PC-3 (cell line): ENCODE measurements around the gene TMEM167B. TPM values are rescaled to one million over a fixed set of nuclear protein-coding genes. Genes with fewer than 3 reads are reported as not detected.

Experiments used
- ATAC-seq: fragments of 200-7000 bp; cut with Tn5 transposase; 2 replicates; pipeline ENCODE4 v1.9.1; 2020; ENCODE audit warnings: mild to moderate bottlenecking, moderate library complexity
- BruUV-seq: library from RNA; stranded (reverse); fragments of 400-500 nt; replicated peaks from 2 replicates; lab custom pipeline; 2021; lab: Mats Ljungman, UMichigan
- CTCF ChIA-PET: fragments of 300-600 bp; sonication (Branson Sonifier 250); formaldehyde crosslinking; loops from one replicate; lab custom pipeline; 2022; ENCODE audit warnings: antibody characterized with exemption; lab: Charles Lee
- POLR2A ChIA-PET: fragments of 300-600 bp; sonication (Branson Sonifier 250); formaldehyde crosslinking; loops from one replicate; lab custom pipeline; 2022; ENCODE audit warnings: antibody characterized with exemption; ENCODE audit not compliant: unreplicated experiment; lab: Charles Lee
- DNase-seq: peaks from one replicate; pipeline ENCODE4 v3.0.0-alpha.2; 2015
- H2AFZ ChIP-seq: fragments of 300-600 bp; sonication (generic); 2 replicates; pipeline ENCODE4 v1.6.0; 2016; ENCODE audit warnings: antibody characterized with exemption, low read length
- H3F3A ChIP-seq: fragments of 300-600 bp; sonication (generic); one replicate; pipeline ENCODE4 v1.6.0; 2017; ENCODE audit warnings: antibody characterized with exemption, low read length, control low read depth, mild to moderate bottlenecking; ENCODE audit not compliant: unreplicated experiment
- H3K27ac ChIP-seq: fragments of 300-600 bp; sonication (generic); 2 replicates; pipeline ENCODE4 v1.5.1; 2016; ENCODE audit warnings: mild to moderate bottlenecking, low read length
- H3K27me3 ChIP-seq: fragments of 300-600 bp; sonication (generic); 2 replicates; pipeline ENCODE4 v1.6.1; 2016; ENCODE audit warnings: low read length, mixed read lengths
- H3K36me3 ChIP-seq: fragments of 300-600 bp; sonication (generic); 2 replicates; pipeline ENCODE4 v1.6.1; 2016; ENCODE audit warnings: low read depth, mixed run types, low read length, mixed read lengths
- H3K4me1 ChIP-seq: fragments of 300-600 bp; sonication (generic); 2 replicates; pipeline ENCODE4 v1.5.1; 2016; ENCODE audit warnings: low read length; ENCODE audit not compliant: insufficient read depth
- H3K4me2 ChIP-seq: fragments of 300-600 bp; sonication (generic); 2 replicates; pipeline ENCODE4 v1.6.0; 2016; ENCODE audit warnings: low read length
- H3K4me3 ChIP-seq: fragments of 300-600 bp; sonication (generic); 2 replicates; pipeline ENCODE4 v1.5.1; 2016; ENCODE audit warnings: mild to moderate bottlenecking, low read length, mixed read lengths
- H3K79me2 ChIP-seq: fragments of 300-600 bp; sonication (generic); 2 replicates; pipeline ENCODE4 v1.6.1; 2017; ENCODE audit warnings: low read length, mixed read lengths
- H3K9ac ChIP-seq: fragments of 300-600 bp; sonication (generic); 2 replicates; pipeline ENCODE4 v1.6.0; 2016; ENCODE audit warnings: mild to moderate bottlenecking, low read length
- H3K9me2 ChIP-seq: fragments of 300-600 bp; sonication (generic); replicated peaks from 2 replicates; pipeline ENCODE4 v1.6.1; 2016; ENCODE audit warnings: mixed run types, low read length, mixed read lengths
- H3K9me3 ChIP-seq: fragments of 300-600 bp; sonication (generic); 2 replicates; pipeline ENCODE4 v1.6.1; 2016; ENCODE audit warnings: low read length, mixed read lengths
- H4K20me1 ChIP-seq: fragments of 300-600 bp; sonication (generic); 2 replicates; pipeline ENCODE4 v1.6.1; 2016; ENCODE audit warnings: low read length, mixed read lengths
- EZH2 ChIP-seq: fragments of 300-600 bp; sonication (generic); IDR thresholded peaks from one replicate; pipeline ENCODE4 v1.6.1; 2017; ENCODE audit warnings: antibody characterized with exemption, mild to moderate bottlenecking, low read length; ENCODE audit not compliant: unreplicated experiment
- EZH2phosphoT487 ChIP-seq: fragments of 300-600 bp; sonication (generic); IDR thresholded peaks from 2 replicates; pipeline ENCODE4 v1.6.1; 2018; ENCODE audit warnings: mild to moderate bottlenecking, antibody characterized with exemption, low read length, borderline replicate concordance
- intact Hi-C: fragments of 100-400 bp; cut with micrococcal nuclease; formaldehyde crosslinking; loops from 2 replicates; pipeline ENCODE4 v1.9.0; 2023
- total RNA-seq: library from RNA; depleted of rRNA; stranded (reverse); fragments of >200 nt; gene quantifications from 2 replicates; pipeline ENCODE4 v1.2.3, GENCODE V29; 2014
- TF ChIP-seq, protein P1 (sequence below): fragments of 300-600 bp; sonication (generic); conservative IDR thresholded peaks from 2 replicates; pipeline ENCODE4 v1.5.1; 2017; ENCODE audit warnings: antibody characterized with exemption, low read depth, mild to moderate bottlenecking, low read length

The TMEM167B gene
- total RNA-seq, 1 experiment from 2014 or later = 27.7 TPM

DNA sequence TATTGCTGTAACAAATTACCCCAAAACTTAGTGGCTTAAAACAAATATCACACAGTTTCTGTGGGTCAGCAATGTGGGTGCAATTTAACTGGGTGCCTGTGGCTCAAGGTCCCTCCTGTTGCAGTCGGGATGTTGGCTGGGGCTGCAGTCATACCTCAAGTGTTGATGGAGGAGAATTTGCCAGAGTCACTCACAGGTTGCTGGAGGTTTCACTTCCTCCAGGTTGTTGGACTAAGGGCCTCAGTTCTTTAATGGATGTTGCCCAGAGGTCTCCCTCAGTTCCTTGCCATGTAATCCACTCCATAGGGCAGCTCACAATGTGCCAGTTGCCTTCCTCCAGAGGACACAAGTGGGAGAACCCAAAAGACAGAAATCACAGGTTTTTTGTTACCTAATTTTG lies 12.2 kb upstream of the TMEM167B start:
- intact Hi-C loops = loop anchor here (5.0 kb wide), 1 partner anchor 331 kb away; the partner anchor contains the start of gene STXBP3
- Histone ChIP-seq H3K9me2 (no peaks in the 10 kb centered on the region), H3K36me3 (no peaks in the 10 kb centered on the region), H3K79me2 (peaks cover 18% of the 10 kb centered on the region), H2AFZ (0 out of 2 replicates have a peak overlapping the region, but pooled peaks have one; percentile 13), H4K20me1 (no peaks in the 10 kb centered on the region), H3K9ac (no peak overlapping the region), H3F3A (no peaks in the 10 kb centered on the region), H3K9me3 (no peaks in the 10 kb centered on the region), H3K27ac (no peak overlapping the region), H3K4me1 (peaks cover 7% of the 10 kb centered on the region; the same call in 1 of the 2 replicates), H3K27me3 (no peaks in the 10 kb centered on the region), H3K4me2 (no peak overlapping the region), H3K4me3 (no peak overlapping the region)
- TF ChIP-seq EZH2 (no peak), EZH2phosphoT487 (no peak)
- TF ChIP-seq, protein P1, sequence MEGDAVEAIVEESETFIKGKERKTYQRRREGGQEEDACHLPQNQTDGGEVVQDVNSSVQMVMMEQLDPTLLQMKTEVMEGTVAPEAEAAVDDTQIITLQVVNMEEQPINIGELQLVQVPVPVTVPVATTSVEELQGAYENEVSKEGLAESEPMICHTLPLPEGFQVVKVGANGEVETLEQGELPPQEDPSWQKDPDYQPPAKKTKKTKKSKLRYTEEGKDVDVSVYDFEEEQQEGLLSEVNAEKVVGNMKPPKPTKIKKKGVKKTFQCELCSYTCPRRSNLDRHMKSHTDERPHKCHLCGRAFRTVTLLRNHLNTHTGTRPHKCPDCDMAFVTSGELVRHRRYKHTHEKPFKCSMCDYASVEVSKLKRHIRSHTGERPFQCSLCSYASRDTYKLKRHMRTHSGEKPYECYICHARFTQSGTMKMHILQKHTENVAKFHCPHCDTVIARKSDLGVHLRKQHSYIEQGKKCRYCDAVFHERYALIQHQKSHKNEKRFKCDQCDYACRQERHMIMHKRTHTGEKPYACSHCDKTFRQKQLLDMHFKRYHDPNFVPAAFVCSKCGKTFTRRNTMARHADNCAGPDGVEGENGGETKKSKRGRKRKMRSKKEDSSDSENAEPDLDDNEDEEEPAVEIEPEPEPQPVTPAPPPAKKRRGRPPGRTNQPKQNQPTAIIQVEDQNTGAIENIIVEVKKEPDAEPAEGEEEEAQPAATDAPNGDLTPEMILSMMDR = no peak
- ATAC-seq (no peak), DNase-seq (no peak)
- ChIA-PET CTCF (no interaction called here), POLR2A (no interaction called here)
- no TSS peak for BruUV-seq

DNA sequence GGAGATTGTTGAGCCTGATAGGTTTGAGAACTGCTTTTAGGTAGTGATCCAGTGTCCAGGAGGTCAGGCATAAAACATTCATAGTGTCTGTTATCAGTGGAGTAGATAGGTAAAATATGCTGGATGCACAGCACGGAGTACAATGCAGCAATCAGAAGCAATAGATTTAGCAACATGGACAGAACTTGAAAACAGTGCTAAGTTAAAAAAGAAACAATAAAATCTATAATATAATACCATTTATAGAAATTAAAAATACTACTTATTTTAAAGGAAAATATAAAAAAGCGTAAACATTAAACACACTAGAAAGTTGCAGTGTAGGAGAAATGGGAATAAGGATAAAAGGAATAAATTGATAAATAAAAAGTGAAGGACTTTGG lies 11.3 kb upstream of the TMEM167B start:
- Histone ChIP-seq H3K9me2 (no peaks in the 10 kb centered on the region), H3K4me2 (no peak overlapping the region), H3K4me1 (peaks cover 7% of the 10 kb centered on the region; the same call in 1 of the 2 replicates), H3K9ac (no peak overlapping the region), H3K27ac (no peak overlapping the region), H2AFZ (peak overlapping the region; percentile 92; the same call in 1 of the 2 replicates), H3K36me3 (no peaks in the 10 kb centered on the region), H3K79me2 (peaks cover 16% of the 10 kb centered on the region), H3K4me3 (no peak overlapping the region), H3F3A (no peaks in the 10 kb centered on the region), H4K20me1 (no peaks in the 10 kb centered on the region), H3K27me3 (no peaks in the 10 kb centered on the region), H3K9me3 (no peaks in the 10 kb centered on the region)
- ChIA-PET CTCF (no interaction called here), POLR2A (no interaction called here)
- TF ChIP-seq EZH2phosphoT487 = no peak
- no peak for TF ChIP-seq EZH2
- TF ChIP-seq, protein P1 = no peak
- no TSS peak for BruUV-seq
- no peak for DNase-seq
- ATAC-seq = no peak
- intact Hi-C loops = loop anchor here (5.0 kb wide), 1 partner anchor 332 kb away; the partner anchor contains the start of gene STXBP3

GRCh38 chr1:109080441-109081082 lies 10.0 kb upstream of the TMEM167B start:
- Histone ChIP-seq H3K9me2 (no peaks in the 10 kb centered on the region), H4K20me1 (no peaks in the 10 kb centered on the region), H3K27ac (no peak overlapping the region), H3K4me1 (peaks cover 7% of the 10 kb centered on the region; the same call in 1 of the 2 replicates), H3K79me2 (peaks cover 3% of the 10 kb centered on the region), H3K4me3 (no peak overlapping the region), H3K36me3 (no peaks in the 10 kb centered on the region), H3K9me3 (no peaks in the 10 kb centered on the region), H3F3A (no peaks in the 10 kb centered on the region), H2AFZ (peak overlapping the region; percentile 92), H3K27me3 (no peaks in the 10 kb centered on the region), H3K4me2 (no peak overlapping the region), H3K9ac (no peak overlapping the region)
- TF ChIP-seq EZH2phosphoT487 (no peak), EZH2 (no peak)
- TF ChIP-seq, protein P1 = no peak
- ATAC-seq (no peak), DNase-seq (no peak)
- CTCF ChIA-PET = no interaction called here
- BruUV-seq = no TSS peak
- intact Hi-C loops = no loop called here
- POLR2A ChIA-PET = no interaction called here
